Activated CD8-positive, alpha-beta T cell treated with anti-CD3 and anti-CD28 coated beads, Interleukin-2, amount 10 ng/mL, durations not matched to agents 7 days and 5 days (primary cell): Measurements from ENCODE around the gene C19orf73. TPM values are rescaled to one million over a fixed set of nuclear protein-coding genes. Genes with fewer than 3 reads are reported as not detected.
"Not testable (repeated sequence)": the region's sequence is repeated elsewhere in the genome, so short reads cannot be mapped to it uniquely, and the experiment has no call there.

Experiments used
- ATAC-seq: fragments of 150-1000 bp; cut with Tn5 transposase; one replicate; pipeline ENCODE4 v1.10.0; 2021; ENCODE audit warnings: moderate library complexity
- CTCF ChIA-PET: fragments of 350-600 bp; sonication (Branson Sonifier 250); formaldehyde crosslinking; loops from one replicate; lab custom pipeline; 2021; ENCODE audit warnings: antibody characterized with exemption; lab: Charles Lee
- POLR2A ChIA-PET: fragments of 350-600 bp; sonication (Branson Sonifier 250); formaldehyde crosslinking; loops from one replicate; lab custom pipeline; 2021; ENCODE audit warnings: antibody characterized with exemption; lab: Charles Lee
- DNase-seq: peaks from one replicate; pipeline ENCODE4 v3.0.0-alpha.2; 2020
- H3K27ac Mint-ChIP-seq: one replicate; pipeline ENCODE4 v1.8.0; 2021; ENCODE audit warnings: mild to moderate bottlenecking, mixed read lengths
- H3K27me3 Mint-ChIP-seq: one replicate; pipeline ENCODE4 v1.8.0; 2021; ENCODE audit warnings: low read depth, mixed read lengths
- H3K36me3 Mint-ChIP-seq: one replicate; pipeline ENCODE4 v1.8.0; 2021; ENCODE audit warnings: low read depth, mixed read lengths
- H3K4me1 Mint-ChIP-seq: one replicate; pipeline ENCODE4 v1.8.0; 2021; ENCODE audit warnings: low read depth, mixed read lengths
- H3K4me3 Mint-ChIP-seq: one replicate; pipeline ENCODE4 v1.8.0; 2021; ENCODE audit warnings: mild to moderate bottlenecking, mixed read lengths
- H3K9me3 Mint-ChIP-seq: one replicate; pipeline ENCODE4 v1.8.0; 2022; ENCODE audit warnings: mixed read lengths; ENCODE audit not compliant: insufficient read depth
- total RNA-seq, 2 experiments: library from RNA; stranded (reverse); gene quantifications; one replicate each; pipeline ENCODE4 v1.2.3, GENCODE V29; 2021

C19orf73 gene
- total RNA-seq, 2 experiments from 2014 or later: 0.92 to 1.0 TPM

DNA sequence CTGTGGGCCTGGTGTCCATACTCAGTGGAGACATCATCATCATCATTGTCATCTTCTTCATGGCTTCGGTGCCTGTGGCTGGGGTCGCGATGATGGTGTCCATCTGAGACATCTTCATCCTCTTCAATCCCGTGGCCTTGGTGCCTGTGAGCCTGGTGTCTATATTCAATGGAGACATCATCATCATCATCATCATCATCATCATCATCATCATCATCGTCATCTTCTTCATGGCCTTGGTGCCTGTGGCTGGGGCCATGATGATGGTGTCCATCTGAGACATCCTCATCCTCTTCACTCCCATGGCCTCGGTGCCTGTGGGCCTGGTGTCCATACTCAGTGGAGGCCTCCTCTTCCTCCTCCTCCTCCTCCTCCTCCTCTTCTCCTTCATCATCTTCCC is 35.3 kb upstream of the C19orf73 start:
- no peak overlapping the region for H3K27ac Mint-ChIP-seq
- ATAC-seq (no peak), DNase-seq (no peak)
- no peaks in the 10 kb centered on the region for H3K36me3 Mint-ChIP-seq
- no peak overlapping the region for H3K4me3 Mint-ChIP-seq
- peaks cover 4% of the 10 kb centered on the region for H3K9me3 Mint-ChIP-seq
- CTCF ChIA-PET: interaction anchor here (1.5 kb wide), 1 partner anchor 45 kb away, joined by 4 read pairs; no protein-coding TSS in a partner anchor
- H3K27me3 Mint-ChIP-seq: peaks cover 61% of the 10 kb centered on the region
- POLR2A ChIA-PET: no interaction called here
- peaks cover 32% of the 10 kb centered on the region for H3K4me1 Mint-ChIP-seq

DNA sequence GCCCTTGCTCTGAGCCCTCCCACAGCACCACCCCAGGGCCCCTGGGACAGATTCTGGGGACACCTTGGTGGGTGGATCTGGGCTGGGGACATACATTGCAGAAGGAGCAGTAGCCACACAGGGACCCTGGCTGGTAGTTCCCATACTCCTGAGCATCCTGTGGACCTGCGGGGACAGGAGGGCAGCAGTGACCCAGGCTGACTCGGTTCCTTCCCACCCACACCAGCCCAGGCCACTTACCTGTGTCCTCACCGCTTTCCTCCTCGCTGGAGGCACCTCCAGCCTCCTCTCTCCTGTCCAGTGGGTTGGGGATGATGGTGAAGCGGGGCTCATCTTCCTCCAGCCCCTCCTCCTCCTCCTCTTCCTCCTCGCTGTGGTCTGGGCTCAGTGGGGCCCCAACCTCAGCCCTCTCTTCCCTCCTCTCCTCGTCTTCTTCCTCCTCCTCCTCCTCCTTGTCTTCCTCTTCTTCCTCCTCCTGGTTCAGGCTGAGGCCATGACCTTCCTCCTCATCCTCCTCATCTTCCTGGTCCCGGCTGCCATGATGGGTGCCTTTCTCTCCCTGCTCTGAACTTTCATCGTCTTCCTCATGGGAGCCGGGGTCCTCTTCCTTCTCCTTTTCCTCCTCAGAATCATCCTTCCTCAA is 34.3 kb upstream of the C19orf73 start:
- H3K4me3 Mint-ChIP-seq: no peak overlapping the region
- DNase-seq (no peak), ATAC-seq (no peak)
- ChIA-PET POLR2A (no interaction called here), CTCF (no interaction called here)
- peaks cover 66% of the 10 kb centered on the region for H3K27me3 Mint-ChIP-seq
- H3K36me3 Mint-ChIP-seq: no peaks in the 10 kb centered on the region
- H3K27ac Mint-ChIP-seq: no peak overlapping the region
- H3K9me3 Mint-ChIP-seq: peaks cover 4% of the 10 kb centered on the region
- H3K4me1 Mint-ChIP-seq: peaks cover 35% of the 10 kb centered on the region

DNA sequence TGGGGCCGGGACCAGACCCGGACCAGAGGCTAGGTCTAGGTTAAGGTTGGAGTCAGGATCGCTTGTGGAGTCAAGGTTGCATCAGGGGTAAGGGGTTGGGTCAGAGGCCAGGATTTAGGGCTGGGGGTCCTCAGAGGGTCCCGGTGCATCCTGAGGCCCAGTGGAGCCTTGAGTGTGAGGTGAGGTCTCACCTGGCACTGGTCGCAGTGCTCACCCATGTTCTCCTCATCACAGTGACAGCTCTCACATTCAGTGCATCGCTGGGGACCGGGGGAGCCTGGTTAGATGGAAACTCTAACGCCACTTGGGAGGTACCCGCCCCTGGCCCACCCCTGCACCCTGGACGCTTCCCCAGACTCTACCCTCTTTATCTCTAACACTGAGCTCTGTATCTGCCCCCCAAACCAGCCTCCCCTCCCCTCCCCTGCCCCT is 33.2 kb upstream of the C19orf73 start:
- peaks cover 65% of the 10 kb centered on the region for H3K27me3 Mint-ChIP-seq
- DNase-seq (no peak), ATAC-seq (no peak)
- H3K36me3 Mint-ChIP-seq: no peaks in the 10 kb centered on the region
- ChIA-PET POLR2A (interaction anchor here (0.6 kb wide), 1 partner anchor 352 kb away, joined by 4 read pairs; no protein-coding TSS in a partner anchor), CTCF (interaction anchor here (1.6 kb wide), 1 partner anchor 47 kb away, joined by 6 read pairs; no protein-coding TSS in a partner anchor)
- H3K4me3 Mint-ChIP-seq: no peak overlapping the region
- H3K27ac Mint-ChIP-seq: no peak overlapping the region
- H3K4me1 Mint-ChIP-seq: peaks cover 32% of the 10 kb centered on the region
- H3K9me3 Mint-ChIP-seq: peaks cover 4% of the 10 kb centered on the region

DNA sequence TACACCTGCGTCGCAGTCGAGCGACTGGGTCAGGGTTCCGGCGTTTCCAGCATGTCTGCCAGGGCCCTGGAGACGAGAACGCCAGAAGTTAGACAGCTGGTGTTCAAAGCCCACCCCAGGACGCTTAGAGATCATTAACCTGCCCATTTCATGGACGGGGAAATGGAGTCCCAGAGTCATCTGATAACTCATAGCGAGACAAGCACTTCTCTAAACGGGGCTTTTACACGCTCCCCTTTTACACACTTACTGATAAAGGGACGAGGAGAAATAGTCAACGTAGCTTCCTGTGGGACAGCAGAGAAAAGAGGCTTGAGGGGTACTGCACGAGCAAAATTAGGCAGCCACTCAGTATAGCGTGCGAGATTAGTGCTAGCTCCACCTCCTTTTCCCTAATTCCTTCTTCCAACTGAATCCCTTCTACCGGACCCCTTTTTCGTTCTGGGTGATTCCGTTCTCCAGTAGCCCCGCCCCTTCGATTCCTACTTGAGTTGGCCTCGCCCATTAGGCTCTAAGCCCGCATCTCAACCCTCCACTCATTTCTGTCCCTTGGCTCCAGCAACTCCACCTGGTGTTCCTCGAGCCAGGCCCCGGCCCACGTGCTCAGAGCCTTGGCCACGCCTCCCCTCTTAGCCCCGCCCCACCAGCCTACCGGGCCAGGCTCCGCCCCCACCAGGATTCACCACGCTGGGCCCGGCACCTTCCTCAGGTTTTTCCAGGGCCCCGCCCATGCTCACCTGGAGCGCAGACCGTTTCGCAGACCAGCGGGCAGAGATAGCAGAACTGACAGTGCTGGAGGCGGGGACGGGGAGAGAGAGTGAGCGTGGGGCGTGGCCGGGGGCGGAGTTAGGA is 32.5 kb upstream of the C19orf73 start:
- peak; percentile 51 for DNase-seq
- Mint-ChIP-seq H3K27me3 (peaks cover 68% of the 10 kb centered on the region), H3K36me3 (no peaks in the 10 kb centered on the region), H3K27ac (no peak overlapping the region), H3K9me3 (peaks cover 4% of the 10 kb centered on the region), H3K4me1 (peaks cover 32% of the 10 kb centered on the region), H3K4me3 (peak overlapping the region; percentile 2)
- ATAC-seq: peak; percentile 28
- POLR2A ChIA-PET: no interaction called here
- CTCF ChIA-PET: interaction anchor here (0.8 to 3.3 kb wide), 6 partner anchors 37 to 158 kb away, joined by 3 to 11 read pairs (median 4); partner anchors contain the start of genes GYS1, LIN7B and RUVBL2

DNA sequence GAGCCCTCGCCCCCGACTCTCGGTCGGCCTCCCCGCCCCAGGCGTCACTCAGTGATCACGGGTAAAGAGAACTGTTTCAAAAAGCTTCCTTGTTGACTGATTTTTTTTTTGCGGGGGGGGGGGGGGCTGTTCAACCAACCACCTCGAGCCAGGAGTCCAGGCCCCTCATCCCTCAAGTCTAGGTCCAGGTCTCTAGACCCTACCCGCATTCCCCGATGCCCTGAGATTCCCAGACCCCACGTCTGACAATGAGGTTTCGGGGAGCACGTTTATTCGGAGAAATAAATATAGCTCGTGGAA is 32.0 kb upstream of the C19orf73 start:
- peaks cover 66% of the 10 kb centered on the region for H3K27me3 Mint-ChIP-seq
- ChIA-PET POLR2A (no interaction called here), CTCF (interaction anchor here (0.8 to 3.3 kb wide), 7 partner anchors 37 to 158 kb away, joined by 3 to 11 read pairs (median 3); partner anchors contain the start of genes GYS1, LIN7B and RUVBL2)
- peaks cover 33% of the 10 kb centered on the region for H3K4me1 Mint-ChIP-seq
- no peaks in the 10 kb centered on the region for H3K36me3 Mint-ChIP-seq
- H3K4me3 Mint-ChIP-seq: no peak overlapping the region
- ATAC-seq: no peak
- DNase-seq: no peak
- no peak overlapping the region for H3K27ac Mint-ChIP-seq
- H3K9me3 Mint-ChIP-seq: peaks cover 4% of the 10 kb centered on the region

DNA sequence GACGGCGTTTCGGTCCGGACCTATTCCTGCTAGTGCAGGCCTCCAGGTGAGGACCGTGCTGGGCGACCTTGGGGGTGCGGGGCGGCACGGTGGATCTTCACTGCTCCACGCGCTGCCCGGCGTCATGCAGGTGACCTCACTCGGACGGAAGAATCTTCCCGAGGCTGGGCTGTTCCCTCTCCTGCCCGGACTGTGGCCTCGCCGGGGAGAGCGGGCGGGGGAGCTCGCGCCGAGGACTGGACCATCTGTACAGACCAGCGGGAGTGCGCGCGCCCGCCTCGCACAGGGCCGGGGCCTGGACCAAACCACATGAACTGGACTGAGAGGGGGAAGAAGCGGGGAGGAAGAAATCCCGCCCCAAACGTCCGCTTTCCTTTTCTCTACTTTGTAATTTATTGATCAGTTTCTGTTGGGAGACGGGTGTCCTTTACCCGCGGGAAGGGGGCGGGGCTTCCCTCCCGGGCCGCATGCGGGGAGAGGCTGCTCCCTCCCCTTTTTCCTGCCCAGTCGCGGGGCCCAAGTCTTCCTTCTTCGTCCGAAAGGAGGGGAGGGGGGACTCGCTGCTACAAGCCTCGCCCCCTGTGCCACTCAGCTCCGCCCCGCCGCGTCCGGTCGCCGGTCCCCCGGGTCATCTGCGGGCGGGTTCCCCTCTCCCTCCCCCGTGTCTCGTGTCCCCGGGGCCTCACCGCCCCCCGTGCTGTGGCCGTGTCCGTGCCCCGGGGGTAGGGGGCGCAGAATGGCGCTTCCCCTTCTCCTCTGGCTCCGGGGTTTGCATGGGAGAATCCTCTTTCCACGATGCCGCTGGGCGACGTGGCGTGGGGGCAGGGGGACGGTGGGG is 31.4 kb upstream of the C19orf73 start:
- Mint-ChIP-seq H3K27ac (no peak overlapping the region), H3K36me3 (no peaks in the 10 kb centered on the region), H3K4me1 (peaks cover 38% of the 10 kb centered on the region), H3K9me3 (peaks cover 4% of the 10 kb centered on the region), H3K4me3 (peak overlapping the region; percentile 73), H3K27me3 (peaks cover 62% of the 10 kb centered on the region)
- DNase-seq (peak; percentile 52), ATAC-seq (peak; percentile 28)
- ChIA-PET CTCF (interaction anchor here (0.8 to 3.3 kb wide), 7 partner anchors 36 to 157 kb away, joined by 3 to 11 read pairs (median 3); partner anchors contain the start of genes GYS1, LIN7B and RUVBL2), POLR2A (no interaction called here)

DNA sequence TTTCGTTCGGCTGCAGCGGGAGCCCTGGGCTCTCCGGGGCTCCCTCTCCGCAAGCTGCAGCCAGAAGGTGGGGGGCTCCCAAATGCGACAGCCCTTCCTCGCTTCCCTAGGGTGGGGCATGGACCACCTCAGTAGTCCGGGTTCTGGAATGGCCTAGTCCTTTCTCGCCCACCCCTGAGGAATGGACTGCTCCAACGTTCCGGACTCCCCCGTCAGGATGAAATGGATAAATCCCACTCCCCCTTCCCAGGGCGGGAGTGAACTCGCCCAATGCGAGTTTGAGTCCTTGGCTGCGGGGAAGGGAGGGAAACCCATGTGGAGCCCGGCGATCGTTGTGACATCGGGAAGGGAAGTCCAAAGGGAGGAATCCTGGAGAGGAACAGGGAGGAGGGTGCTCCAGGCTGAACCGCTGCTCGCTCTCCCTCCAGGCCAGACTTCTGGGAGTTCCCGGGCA is 30.7 kb upstream of the C19orf73 start:
- CTCF ChIA-PET: interaction anchor here (1.0 to 3.3 kb wide), 5 partner anchors 36 to 152 kb away, joined by 3 to 11 read pairs (median 5); partner anchors contain the start of gene LIN7B
- peaks cover 62% of the 10 kb centered on the region for H3K27me3 Mint-ChIP-seq
- no peaks in the 10 kb centered on the region for H3K36me3 Mint-ChIP-seq
- H3K27ac Mint-ChIP-seq: no peak overlapping the region
- peaks cover 40% of the 10 kb centered on the region for H3K4me1 Mint-ChIP-seq
- H3K9me3 Mint-ChIP-seq: peaks cover 4% of the 10 kb centered on the region
- ATAC-seq (no peak), DNase-seq (no peak)
- peak overlapping the region; percentile 73 for H3K4me3 Mint-ChIP-seq
- POLR2A ChIA-PET: no interaction called here

DNA sequence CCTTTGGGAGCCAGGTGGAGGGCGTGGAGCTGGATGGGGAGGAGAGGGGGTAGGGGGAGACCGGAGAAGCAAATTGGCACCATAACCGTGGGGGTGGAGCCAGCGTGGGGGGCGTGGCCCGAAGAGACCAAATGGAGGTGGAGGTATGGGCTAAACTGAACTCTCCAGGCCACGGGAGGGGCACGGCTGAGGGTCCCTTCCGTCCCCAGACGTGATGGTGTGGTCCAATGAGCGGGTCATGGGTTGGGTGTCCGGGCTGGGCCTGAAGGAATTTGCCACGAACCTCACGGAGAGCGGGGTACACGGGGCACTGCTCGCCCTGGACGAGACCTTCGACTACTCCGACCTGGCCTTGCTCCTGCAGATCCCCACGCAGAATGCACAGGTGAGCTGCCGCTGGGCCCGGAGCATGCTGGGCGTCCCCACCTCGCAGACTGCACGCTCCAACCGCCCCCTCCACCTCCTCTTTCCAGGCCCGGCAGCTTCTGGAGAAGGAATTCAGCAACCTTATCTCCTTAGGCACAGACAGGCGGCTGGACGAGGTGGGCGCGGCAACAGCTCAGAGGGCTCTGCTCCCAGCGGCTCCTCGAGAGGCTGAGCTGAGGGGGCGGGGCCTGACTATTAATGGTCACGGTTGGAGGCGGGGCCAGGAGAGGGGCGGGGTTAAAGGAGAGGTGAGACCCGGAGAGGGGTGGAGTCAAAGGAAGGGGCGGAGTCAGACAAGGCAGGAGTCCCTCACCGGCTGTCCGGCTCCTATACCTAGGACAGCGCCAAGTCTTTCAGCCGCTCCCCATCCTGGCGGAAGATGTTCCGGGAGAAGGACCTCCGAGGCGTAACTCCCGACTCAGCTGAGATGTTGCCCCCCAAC is 30.1 kb upstream of the C19orf73 start:
- DNase-seq (peak; percentile 86), ATAC-seq (peak; percentile 45)
- ChIA-PET CTCF (interaction anchor here (1.0 to 3.3 kb wide), 5 partner anchors 35 to 76 kb away, joined by 3 to 11 read pairs (median 5); partner anchors contain the start of gene LIN7B), POLR2A (interaction anchor here (0.6 kb wide), 2 partner anchors 14 to 16 kb away, joined by 3 read pairs; no protein-coding TSS in a partner anchor)
- Mint-ChIP-seq H3K4me1 (peaks cover 40% of the 10 kb centered on the region), H3K9me3 (peaks cover 4% of the 10 kb centered on the region), H3K27me3 (peaks cover 60% of the 10 kb centered on the region), H3K36me3 (no peaks in the 10 kb centered on the region), H3K4me3 (peak overlapping the region; percentile 73), H3K27ac (no peak overlapping the region)

DNA sequence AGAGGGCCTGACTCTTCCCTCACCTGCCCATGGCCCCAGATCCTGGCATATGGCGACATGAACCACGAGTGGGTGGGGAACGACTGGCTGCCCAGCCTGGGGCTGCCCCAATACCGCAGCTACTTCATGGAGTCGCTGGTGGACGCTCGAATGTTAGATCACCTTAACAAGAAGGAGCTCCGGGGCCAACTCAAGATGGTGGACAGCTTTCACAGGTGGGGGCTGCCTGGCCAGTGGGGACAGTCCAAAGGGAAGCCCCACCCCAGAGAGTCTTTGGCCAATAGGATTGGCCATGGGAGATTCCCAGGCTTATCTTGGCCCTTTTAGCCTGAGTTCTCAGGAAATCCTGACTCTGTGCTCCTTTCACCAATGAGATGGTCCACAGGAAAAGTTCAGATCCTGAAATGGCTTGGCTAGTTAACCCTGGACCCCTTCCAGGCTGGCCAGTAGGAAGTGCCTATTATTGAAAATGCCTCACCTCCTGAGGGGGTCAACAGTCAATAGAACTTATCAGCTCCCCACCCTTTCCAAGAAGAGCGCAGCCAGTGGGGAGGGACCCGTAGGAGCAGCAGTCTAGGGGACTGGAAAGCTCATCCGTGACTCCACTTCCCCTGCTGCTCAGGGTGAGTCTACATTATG is 29.2 kb upstream of the C19orf73 start:
- H3K4me3 Mint-ChIP-seq: peak overlapping the region; percentile 32

DNA sequence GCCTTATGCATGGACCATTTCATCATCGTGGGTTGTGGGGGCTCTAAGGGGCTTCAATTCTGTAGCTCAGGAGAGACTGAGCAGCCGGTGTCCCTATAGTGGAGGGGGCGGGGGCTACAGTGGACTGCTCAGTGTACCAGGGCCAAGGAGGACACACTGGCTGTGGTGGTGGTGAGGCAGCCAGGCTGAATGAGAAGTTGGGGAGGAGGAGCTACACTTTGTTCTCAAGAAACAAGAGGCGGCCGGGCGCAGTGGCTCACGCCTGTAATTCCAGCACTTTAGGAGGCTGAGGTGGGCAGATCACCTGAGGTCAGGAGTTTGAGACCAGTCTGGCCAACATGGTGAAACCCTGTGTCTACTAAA is 27.4 kb upstream of the C19orf73 start:
- H3K27ac Mint-ChIP-seq, DNase-seq, H3K9me3 Mint-ChIP-seq, ATAC-seq, H3K4me3 Mint-ChIP-seq, H3K36me3 Mint-ChIP-seq: not testable (repeated sequence)
- H3K4me1 Mint-ChIP-seq: peaks cover 41% of the 10 kb centered on the region
- peaks cover 46% of the 10 kb centered on the region for H3K27me3 Mint-ChIP-seq
- CTCF ChIA-PET: interaction anchor here (0.7 to 5.4 kb wide), 16 partner anchors 10 to 153 kb away, joined by 3 to 59 read pairs (median 4); partner anchors contain the start of genes GYS1, LIN7B and RUVBL2
- POLR2A ChIA-PET: interaction anchor here (0.8 to 1.0 kb wide), 2 partner anchors 49 to 226 kb away, joined by 3 to 5 read pairs; no protein-coding TSS in a partner anchor

More for the DNA sequence above, 29.2 kb upstream of the C19orf73 start:
- Mint-ChIP-seq H3K36me3 (no peaks in the 10 kb centered on the region), H3K27ac (no peak overlapping the region), H3K9me3 (peaks cover 4% of the 10 kb centered on the region), H3K4me1 (peaks cover 41% of the 10 kb centered on the region), H3K27me3 (peaks cover 53% of the 10 kb centered on the region)
- CTCF ChIA-PET: interaction anchor here (1.6 to 1.9 kb wide), 2 partner anchors 50 to 51 kb away, joined by 5 to 9 read pairs; no protein-coding TSS in a partner anchor
- no peak for DNase-seq
- no peak for ATAC-seq
- POLR2A ChIA-PET: interaction anchor here (0.6 kb wide), 2 partner anchors 15 to 17 kb away, joined by 3 read pairs; no protein-coding TSS in a partner anchor
